Measurements from ENCODE around the gene VIL1.

DNA sequence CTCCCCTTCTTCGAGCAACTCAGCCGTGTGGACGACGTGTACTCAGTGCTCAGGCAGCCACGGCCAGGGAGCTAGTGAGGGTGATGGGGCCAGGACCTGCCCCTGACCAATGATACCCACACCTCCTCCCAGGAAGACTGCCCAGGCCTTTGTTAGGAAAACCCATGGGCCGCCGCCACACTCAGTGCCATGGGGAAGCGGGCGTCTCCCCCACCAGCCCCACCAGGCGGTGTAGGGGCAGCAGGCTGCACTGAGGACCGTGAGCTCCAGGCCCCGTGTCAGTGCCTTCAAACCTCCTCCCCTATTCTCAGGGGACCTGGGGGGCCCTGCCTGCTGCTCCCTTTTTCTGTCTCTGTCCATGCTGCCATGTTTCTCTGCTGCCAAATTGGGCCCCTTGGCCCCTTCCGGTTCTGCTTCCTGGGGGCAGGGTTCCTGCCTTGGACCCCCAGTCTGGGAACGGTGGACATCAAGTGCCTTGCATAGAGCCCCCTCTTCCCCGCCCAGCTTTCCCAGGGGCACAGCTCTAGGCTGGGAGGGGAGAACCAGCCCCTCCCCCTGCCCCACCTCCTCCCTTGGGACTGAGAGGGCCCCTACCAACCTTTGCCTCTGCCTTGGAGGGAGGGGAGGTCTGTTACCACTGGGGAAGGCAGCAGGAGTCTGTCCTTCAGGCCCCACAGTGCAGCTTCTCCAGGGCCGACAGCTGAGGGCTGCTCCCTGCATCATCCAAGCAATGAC, 14.4 kb upstream of the VIL1 start:
- TF ChIP-seq, protein P1, sequence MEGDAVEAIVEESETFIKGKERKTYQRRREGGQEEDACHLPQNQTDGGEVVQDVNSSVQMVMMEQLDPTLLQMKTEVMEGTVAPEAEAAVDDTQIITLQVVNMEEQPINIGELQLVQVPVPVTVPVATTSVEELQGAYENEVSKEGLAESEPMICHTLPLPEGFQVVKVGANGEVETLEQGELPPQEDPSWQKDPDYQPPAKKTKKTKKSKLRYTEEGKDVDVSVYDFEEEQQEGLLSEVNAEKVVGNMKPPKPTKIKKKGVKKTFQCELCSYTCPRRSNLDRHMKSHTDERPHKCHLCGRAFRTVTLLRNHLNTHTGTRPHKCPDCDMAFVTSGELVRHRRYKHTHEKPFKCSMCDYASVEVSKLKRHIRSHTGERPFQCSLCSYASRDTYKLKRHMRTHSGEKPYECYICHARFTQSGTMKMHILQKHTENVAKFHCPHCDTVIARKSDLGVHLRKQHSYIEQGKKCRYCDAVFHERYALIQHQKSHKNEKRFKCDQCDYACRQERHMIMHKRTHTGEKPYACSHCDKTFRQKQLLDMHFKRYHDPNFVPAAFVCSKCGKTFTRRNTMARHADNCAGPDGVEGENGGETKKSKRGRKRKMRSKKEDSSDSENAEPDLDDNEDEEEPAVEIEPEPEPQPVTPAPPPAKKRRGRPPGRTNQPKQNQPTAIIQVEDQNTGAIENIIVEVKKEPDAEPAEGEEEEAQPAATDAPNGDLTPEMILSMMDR (IDR thresholded peaks at IDR 0.05), result no peak
- no peak for TF ChIP-seq POLR2A (IDR thresholded peaks at IDR 0.05)
